ENCODE measurements around the gene IVD. TPM values are rescaled to one million over a fixed set of nuclear protein-coding genes. Genes with fewer than 3 reads are reported as not detected.
A peak's percentile ranks its signal among the peaks of the same experiment; 100 is the strongest.

IVD gene
- total RNA-seq, 1 experiment from 2014 or later, result 93.1 TPM

- Mint-ChIP-seq H3K36me3 (ENCODE audit: insufficient read depth in 1 of 3, low read depth in 3 of 3) (peaks cover 9 to 33% (median 12%) of the 10 kb centered on the region in 3 experiments; a peak in 6 of 7 replicates), H3K27me3 (ENCODE audit: low read depth) (no peaks in the 10 kb centered on the region), H3K9me3 (no peaks in the 10 kb centered on the region), H3K27ac (peak overlapping the region in 2 of 3 experiments; percentile 64 to 76; a peak in 2 of 7 replicates), H3K4me3 (no peak overlapping the region), H3K4me1 (peaks cover 49% of the 10 kb centered on the region in 2 experiments)
- H3K56ac ChIP-seq (ENCODE audit: insufficient read length, low read depth, low read length), result no peak overlapping the region
- no peak overlapping the region for H4K91ac ChIP-seq (ENCODE audit: insufficient read length, low read depth, low read length)
- no peaks in the 10 kb centered on the region for H4K20me1 ChIP-seq (ENCODE audit: control insufficient read depth, insufficient read depth, insufficient read length)
- no CpG with 5 or more reads among the region's 4 CpGs for WGBS (ENCODE audit: extremely low coverage, insufficient read length, low lambda C conversion rate)
- H3K4ac ChIP-seq (ENCODE audit: low read depth, low read length), result no peak overlapping the region
- H3K27me3 ChIP-seq (ENCODE audit: insufficient read depth, low read length), result no peaks in the 10 kb centered on the region
- H2BK15ac ChIP-seq (ENCODE audit: low read depth, low read length), result no peak overlapping the region
- no peak overlapping the region for H4K8ac ChIP-seq (replicated peaks; ENCODE audit: insufficient read length, low read depth, low read length)
- H2BK5ac ChIP-seq (ENCODE audit: insufficient read length, low read length), result no peak overlapping the region
- no peak overlapping the region for H2AK5ac ChIP-seq (ENCODE audit: insufficient read length, low read length)
- no peak overlapping the region for H4K5ac ChIP-seq (ENCODE audit: insufficient read length, low read depth, low read length)
- H3K79me2 ChIP-seq (ENCODE audit: insufficient read depth, low read length), result peaks cover 36% of the 10 kb centered on the region; the same call in 1 of the 2 replicates
- H3K18ac ChIP-seq (ENCODE audit: insufficient read length, low read depth, low read length), result no peak overlapping the region
- H2AFZ ChIP-seq (ENCODE audit: low read length), result no peak overlapping the region
- no peak overlapping the region for H2BK20ac ChIP-seq (ENCODE audit: low read depth, low read length, poor library complexity, severe bottlenecking)
- no peak overlapping the region; the same call in 1 of the 2 replicates for H3K14ac ChIP-seq (ENCODE audit: insufficient read depth, low read length)
- H3K4me1 ChIP-seq (ENCODE audit: insufficient read depth, low read length), result peaks cover 8% of the 10 kb centered on the region; the same call in 1 of the 2 replicates
- no peak overlapping the region for H3T11ph ChIP-seq (ENCODE audit: low read length)
- TF ChIP-seq CTCF (conservative IDR thresholded peaks at IDR 0.05), result no peak
- H3K9ac ChIP-seq (ENCODE audit: extremely low read depth, insufficient read length, low read length), result no peak overlapping the region
- no peaks in the 10 kb centered on the region for H3K23me2 ChIP-seq (ENCODE audit: insufficient read length, low read depth, low read length, poor library complexity, severe bottlenecking)
- no peak overlapping the region for H3K4me2 ChIP-seq (ENCODE audit: insufficient read depth, insufficient read length, low read length)
- no peak for DNase-seq
- H3K23ac ChIP-seq (ENCODE audit: insufficient read length, low read depth, low read length), result no peak overlapping the region
- no peak overlapping the region for H3K27ac ChIP-seq (ENCODE audit: insufficient read length, low read depth, low read length)
- H3K79me1 ChIP-seq (ENCODE audit: insufficient read depth, low read depth, low read length, poor library complexity, severe bottlenecking), result peaks cover 13% of the 10 kb centered on the region
- H2BK120ac ChIP-seq (ENCODE audit: low read depth, low read length, poor library complexity, severe bottlenecking), result no peak overlapping the region
- no peak overlapping the region for H2BK12ac ChIP-seq (ENCODE audit: insufficient read length, low read depth, low read length)
- no peaks in the 10 kb centered on the region for H3K9me3 ChIP-seq (ENCODE audit: control insufficient read depth, low read depth, low read length)
Observed at GRCh38 chr15:40456738-40457137, 51.1 kb downstream of the IVD start.
